Fibroblast of skin of scalp (primary cell): ENCODE data around the gene HDGFL3.

Experiments
- DNase-seq: peaks from one replicate; pipeline ENCODE4 v3.0.0-alpha.2; 2013

Gene HDGFL3

GRCh38 chr15:83123529-83123928 lies 84.1 kb downstream of the HDGFL3 start:
- no peak for DNase-seq

GRCh38 chr15:83119968-83120581 lies 87.5 kb downstream of the HDGFL3 start:
- DNase-seq, result no peak

GRCh38 chr15:83118968-83119367 lies 88.7 kb downstream of the HDGFL3 start:
- no peak for DNase-seq

GRCh38 chr15:83118291-83118827 lies 89.3 kb downstream of the HDGFL3 start:
- DNase-seq, result no peak

- DNase-seq, result no peak
Measured at GRCh38 chr15:83115831-83116565, 91.6 kb downstream of the HDGFL3 start.

- no peak for DNase-seq
Measured at GRCh38 chr15:83115410-83115809, 92.2 kb downstream of the HDGFL3 start.

GRCh38 chr15:83114856-83115255 lies 92.8 kb downstream of the HDGFL3 start:
- no peak for DNase-seq

- DNase-seq, result no peak
Measured at GRCh38 chr15:83113881-83114674, 93.5 kb downstream of the HDGFL3 start.

- DNase-seq, result no peak
Measured at GRCh38 chr15:83112956-83113299, 94.7 kb downstream of the HDGFL3 start.

- peak; percentile 75 for DNase-seq
Measured at GRCh38 chr15:83112233-83112955, 95.2 kb downstream of the HDGFL3 start.

GRCh38 chr15:83111149-83111548 lies 96.5 kb downstream of the HDGFL3 start:
- DNase-seq, result no peak

GRCh38 chr15:83110381-83110780 lies 97.2 kb downstream of the HDGFL3 start:
- DNase-seq, result no peak

GRCh38 chr15:83109532-83109931 lies 98.1 kb downstream of the HDGFL3 start:
- no peak for DNase-seq

GRCh38 chr15:83108266-83109219 lies 99.1 kb downstream of the HDGFL3 start:
- peak; percentile 35 for DNase-seq

- no peak for DNase-seq
Measured at GRCh38 chr15:83107841-83108181, 99.8 kb downstream of the HDGFL3 start.

- DNase-seq, result no peak
Measured at GRCh38 chr15:83106994-83107840, 100.4 kb downstream of the HDGFL3 start, which contains the start of gene TM6SF1. Gene TM6SF1, plus strand, starts transcription at chr15:83107645. Its CDS starts 36 bp downstream, at chr15:83107681.

- no peak for DNase-seq
Measured at GRCh38 chr15:83105440-83105839, 102.2 kb downstream of the HDGFL3 start.

GRCh38 chr15:83104141-83104540 lies 103.5 kb downstream of the HDGFL3 start:
- DNase-seq, result no peak

- DNase-seq, result no peak
Measured at GRCh38 chr15:83102346-83102745, 105.3 kb downstream of the HDGFL3 start.

- no peak for DNase-seq
Measured at GRCh38 chr15:83100097-83100646, 107.5 kb downstream of the HDGFL3 start.
